GM12872 (cell line): ENCODE measurements around the gene TGFBR1.

ENCODE experiments used
- TF ChIP-seq, protein P1 (sequence below): IDR thresholded peaks from 3 replicates; pipeline ENCODE4 v1.5.1; 2011; ENCODE audit warnings: low read depth, mild to moderate bottlenecking, low read length, moderate library complexity; ENCODE audit not compliant: insufficient read depth

Gene TGFBR1

DNA sequence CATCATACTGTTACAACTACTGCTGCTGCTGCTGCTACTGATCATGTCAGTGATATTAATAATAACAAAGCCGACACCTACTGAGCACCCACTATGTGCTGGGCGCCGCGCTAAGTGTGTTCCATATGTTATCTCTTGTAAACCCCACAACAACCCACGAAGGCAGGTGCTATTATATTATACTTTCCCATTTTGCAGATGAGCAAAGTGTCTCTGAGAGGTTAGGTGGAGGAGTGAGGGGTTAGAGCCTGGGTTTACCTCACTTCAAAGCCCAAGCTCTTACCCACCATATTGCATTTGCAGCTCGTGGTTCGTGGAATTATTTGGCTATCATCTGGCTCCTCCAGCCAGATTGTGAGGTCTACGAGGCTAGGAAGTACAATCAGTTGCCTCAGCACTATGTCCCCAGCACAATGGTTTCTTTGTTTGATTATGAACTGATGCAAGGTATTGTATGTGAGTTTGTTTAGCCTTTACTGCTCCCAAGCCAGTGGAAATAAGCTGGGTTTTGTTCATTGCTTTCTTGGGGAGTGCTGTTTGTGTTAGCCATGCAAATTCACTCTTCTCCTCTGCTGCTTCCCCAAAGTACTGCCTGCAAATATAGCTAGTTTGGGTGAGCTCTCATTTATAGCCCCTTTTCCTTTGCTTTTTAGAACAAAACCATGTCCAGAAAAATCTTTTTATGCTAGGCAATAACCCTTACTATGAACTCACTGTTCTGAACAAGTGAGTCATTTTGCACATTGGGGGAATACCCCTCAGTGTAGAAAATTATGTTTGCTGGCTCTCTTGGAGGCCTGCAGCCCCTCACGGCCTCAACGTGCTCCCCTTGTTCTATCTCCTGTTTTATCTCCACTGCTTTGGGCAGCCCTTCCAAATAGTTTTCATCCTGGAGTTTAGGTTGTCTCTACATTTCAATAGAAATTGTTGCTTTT, 68.9 kb downstream of the TGFBR1 start:
- TF ChIP-seq, protein P1, sequence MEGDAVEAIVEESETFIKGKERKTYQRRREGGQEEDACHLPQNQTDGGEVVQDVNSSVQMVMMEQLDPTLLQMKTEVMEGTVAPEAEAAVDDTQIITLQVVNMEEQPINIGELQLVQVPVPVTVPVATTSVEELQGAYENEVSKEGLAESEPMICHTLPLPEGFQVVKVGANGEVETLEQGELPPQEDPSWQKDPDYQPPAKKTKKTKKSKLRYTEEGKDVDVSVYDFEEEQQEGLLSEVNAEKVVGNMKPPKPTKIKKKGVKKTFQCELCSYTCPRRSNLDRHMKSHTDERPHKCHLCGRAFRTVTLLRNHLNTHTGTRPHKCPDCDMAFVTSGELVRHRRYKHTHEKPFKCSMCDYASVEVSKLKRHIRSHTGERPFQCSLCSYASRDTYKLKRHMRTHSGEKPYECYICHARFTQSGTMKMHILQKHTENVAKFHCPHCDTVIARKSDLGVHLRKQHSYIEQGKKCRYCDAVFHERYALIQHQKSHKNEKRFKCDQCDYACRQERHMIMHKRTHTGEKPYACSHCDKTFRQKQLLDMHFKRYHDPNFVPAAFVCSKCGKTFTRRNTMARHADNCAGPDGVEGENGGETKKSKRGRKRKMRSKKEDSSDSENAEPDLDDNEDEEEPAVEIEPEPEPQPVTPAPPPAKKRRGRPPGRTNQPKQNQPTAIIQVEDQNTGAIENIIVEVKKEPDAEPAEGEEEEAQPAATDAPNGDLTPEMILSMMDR, result no peak

DNA sequence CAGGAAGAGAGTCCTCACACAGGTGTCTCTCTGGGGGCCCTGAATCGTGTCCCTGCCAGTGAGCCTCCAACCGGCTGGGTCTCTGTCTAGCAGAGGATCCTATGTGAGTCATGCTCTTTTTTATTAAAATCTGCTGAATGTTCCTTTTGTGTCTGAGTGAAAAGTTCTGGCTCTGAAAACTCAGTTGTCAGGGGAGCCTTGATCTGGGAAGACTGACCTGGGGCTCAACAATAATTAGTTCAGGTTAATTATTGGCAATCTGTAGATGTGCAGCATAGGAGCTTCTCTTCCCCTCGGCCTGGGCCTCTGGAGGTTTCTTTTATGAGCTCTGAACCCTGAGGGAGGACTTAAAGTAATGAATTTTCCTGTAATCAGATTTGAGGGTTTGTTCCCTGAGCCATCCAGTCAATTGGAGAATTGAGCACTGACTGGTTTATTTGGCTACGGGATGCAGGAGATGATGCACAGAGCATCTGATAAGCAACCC, 71.7 kb downstream of the TGFBR1 start:
- TF ChIP-seq, protein P1, result no peak

DNA sequence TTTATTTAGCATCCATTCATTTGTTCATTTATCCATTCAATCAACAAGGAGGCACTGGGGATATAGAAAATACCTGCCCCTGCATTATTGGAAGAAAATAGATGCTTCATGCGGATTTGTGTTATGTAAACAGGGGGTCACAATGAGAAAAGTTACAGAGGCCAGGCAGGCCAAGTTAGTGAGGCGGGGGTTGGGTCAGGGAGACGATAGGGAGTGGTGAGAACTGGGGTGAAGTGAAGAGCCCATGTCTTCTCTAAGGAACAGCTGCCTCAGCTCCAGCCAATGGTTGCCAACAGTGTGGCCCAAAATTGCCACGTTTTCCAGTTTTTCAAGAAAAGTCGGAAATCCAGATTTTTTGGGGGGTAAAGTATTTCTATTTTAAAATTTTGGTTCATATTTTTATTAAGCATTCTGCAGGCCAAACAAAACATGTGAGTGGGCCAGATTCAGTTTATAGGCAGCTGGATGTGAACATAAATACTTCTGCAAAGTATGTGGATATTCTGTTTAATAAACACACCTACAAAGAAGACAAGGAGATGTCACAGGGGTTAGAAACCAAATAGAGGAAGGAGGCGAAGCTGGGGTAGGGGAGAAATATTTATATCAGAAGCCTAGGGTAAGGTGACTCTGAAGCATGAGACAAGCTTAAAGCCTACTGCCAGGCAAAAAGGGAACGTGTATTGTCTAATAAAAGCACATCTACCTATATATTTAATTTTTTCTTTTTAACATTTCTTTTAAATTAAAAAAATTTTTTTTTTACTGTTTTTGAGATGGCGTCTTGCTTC, 72.9 kb downstream of the TGFBR1 start:
- TF ChIP-seq, protein P1, result no peak

DNA sequence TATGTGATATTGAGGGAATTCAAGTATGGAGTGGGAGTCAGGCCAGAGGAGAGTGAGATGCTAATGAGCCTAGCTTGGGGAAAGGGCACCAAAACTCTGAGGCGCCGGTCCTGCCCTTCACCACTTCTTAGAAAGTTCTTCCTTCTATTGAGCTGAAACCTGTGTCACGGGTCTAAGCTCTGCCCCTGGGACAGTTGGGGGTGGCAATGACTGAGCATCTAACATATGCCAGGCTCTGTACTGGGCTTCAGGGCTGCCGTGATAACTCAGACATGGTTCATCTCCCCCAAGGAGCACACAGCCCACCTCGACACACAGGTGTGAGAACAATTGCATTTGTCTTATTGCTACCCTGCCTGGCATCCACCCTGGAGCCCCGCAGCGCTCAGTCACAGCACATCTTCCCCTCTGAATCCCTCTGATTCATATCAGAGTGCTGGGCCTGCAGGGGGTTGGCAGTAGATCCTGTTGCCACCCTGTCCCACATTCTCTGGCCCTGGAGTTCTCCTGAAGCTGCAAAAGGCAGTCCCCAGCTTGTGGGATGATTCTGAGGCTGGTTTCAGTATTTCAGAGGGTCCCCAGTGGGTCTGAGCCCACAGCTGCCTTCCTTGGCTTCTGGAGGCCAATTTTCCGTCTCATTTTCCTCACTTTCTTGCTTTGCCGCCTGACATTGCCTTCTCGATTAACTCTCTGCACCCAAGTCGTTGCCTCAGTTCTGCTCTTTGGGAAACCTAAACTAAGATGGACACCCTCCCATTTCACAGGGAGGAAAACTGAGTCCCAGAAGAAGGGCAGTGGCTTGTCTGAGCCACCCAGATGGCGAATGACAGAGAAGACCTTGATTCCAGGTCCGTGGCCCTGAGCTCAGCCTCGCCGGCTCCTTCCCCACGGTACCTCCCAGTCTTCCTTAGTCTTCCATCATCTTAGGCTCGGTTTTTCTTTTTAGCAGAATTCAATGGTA, 74.3 kb downstream of the TGFBR1 start:
- TF ChIP-seq, protein P1, result no peak

DNA sequence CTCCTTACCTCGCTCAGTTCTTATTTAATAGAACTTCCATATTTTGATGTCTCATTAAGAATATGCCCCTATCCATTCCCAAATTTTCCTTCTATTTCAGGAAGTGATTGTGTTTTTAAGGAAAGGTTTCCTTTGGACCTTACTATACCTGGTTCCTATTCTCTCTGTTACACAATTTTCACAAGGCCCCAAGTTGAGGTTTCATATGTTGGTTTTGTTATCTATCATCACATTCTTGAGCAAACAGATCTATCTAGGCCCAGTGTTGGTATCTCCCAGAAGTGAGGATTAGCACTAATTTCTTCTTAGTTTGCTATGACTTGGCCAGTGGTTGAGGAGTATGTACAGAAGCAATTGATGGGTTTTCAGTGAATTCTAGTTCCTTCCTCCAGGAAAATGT, 75.3 kb downstream of the TGFBR1 start:
- TF ChIP-seq, protein P1, result no peak

DNA sequence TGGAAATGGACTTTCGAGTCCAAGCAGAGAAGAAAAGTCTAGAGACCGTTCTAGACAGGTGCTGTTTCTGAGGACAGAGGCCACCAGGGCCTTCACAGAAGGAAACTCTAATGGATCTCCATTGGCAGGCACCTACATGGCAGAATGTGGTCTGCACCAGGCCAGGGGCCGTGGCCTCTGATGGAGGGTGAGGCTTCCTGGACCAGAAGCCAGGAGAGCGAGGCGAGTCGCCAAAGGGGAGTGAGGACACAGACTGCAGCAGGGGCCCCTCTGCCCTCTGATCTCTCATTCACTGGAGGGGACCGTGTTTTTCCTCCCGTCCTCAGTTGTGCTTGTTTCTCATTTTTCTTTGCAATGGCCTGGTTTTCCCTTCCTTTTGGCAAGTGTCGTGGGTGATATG, 75.7 kb downstream of the TGFBR1 start:
- TF ChIP-seq, protein P1, result no peak
